Astrocyte of the spinal cord (primary cell): Measurements from ENCODE around the gene RECQL5.
A peak's percentile ranks its signal among the peaks of the same experiment; 100 is the strongest.
"Not testable (repeated sequence)": the region's sequence is repeated elsewhere in the genome, so short reads cannot be mapped to it uniquely, and the experiment has no call there.

Experiments used
- DNase-seq: peaks from one replicate; pipeline ENCODE4 v3.0.0; 2011; ENCODE audit warnings: low read depth, low spot score
- H3K4me3 ChIP-seq: 2 replicates; pipeline ENCODE4 v1.5.1; 2011; ENCODE audit warnings: low read depth, mild to moderate bottlenecking, low read length, moderate library complexity
- CTCF ChIP-seq: IDR thresholded peaks from 2 replicates; pipeline ENCODE4 v1.5.1; 2012; ENCODE audit warnings: low read depth, mild to moderate bottlenecking, low read length, inconsistent platforms
- in situ Hi-C: cut with HindIII; loops from 2 replicates; pipeline ENCODE4 v1.10.0; 2017; ENCODE audit warnings: low sequenced_read_pairs

RECQL5 gene

DNA sequence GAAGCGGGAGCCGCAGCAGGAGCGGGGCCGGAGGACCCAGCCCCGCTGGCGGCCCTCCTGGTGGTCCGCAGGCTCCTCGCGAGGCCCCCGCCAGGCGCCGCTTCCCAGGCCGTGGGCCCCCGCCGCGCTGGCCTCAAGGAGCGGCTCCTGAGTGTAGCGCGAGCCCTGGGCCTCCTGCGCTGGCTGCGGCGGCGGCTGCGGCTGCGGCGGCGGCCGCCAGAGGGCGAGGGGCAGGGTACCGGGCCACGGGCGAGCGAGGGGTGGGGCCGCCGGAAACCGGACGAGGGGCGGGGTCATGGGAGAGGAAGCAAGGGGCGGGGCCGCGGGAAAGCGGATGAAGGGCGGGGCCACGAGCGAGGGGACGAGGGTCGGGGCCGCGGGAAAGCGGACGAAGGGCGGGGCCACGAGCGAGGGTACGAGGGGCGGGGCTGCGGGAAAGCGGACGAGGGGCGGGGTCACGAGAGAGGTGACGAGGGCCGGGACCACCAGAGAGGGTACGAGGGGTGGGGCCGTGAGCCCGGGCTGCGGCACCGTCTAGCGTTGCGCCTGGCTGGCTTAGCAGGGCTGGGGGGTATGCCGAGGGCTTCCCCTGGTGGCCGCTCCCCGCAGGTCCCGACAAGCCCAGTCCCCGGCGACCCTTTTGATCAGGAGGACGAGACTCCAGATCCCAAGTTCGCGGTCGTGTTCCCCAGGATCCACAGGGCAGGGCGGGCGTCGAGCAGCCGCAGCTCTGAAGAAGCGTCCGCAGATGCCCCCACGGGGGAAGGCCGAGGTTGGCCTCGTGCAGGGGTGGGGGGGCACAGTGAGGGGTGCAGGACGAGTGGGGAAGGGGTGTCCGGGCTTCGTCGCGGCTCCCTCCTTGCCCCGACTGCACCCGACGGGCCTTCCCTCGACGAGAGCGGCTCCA lies 77.7 kb downstream of the RECQL5 start:
- in situ Hi-C loops: no loop called here
- DNase-seq: peak; percentile 71
- H3K4me3 ChIP-seq: peak overlapping the region; percentile 38
- TF ChIP-seq CTCF: peak; percentile 64

GRCh38 chr17:75588596-75589011 lies 78.3 kb downstream of the RECQL5 start:
- no peak for DNase-seq
- in situ Hi-C loops: no loop called here
- no peak for TF ChIP-seq CTCF

GRCh38 chr17:75587675-75588595 lies 79.0 kb downstream of the RECQL5 start, which contains the start of gene MYO15B:
TSS of gene MYO15B (plus strand) at chr17:75587800. CDS start at chr17:75588058, 258 bp downstream.
- TF ChIP-seq CTCF: no peak

More at GRCh38 chr17:75588596-75589011, 78.3 kb downstream of the RECQL5 start:
- peak overlapping the region; percentile 17 for H3K4me3 ChIP-seq

GRCh38 chr17:75584849-75585175 lies 82.1 kb downstream of the RECQL5 start:
- no peak for TF ChIP-seq CTCF
- DNase-seq: no peak
- H3K4me3 ChIP-seq: no peak overlapping the region
- in situ Hi-C loops: no loop called here

More at GRCh38 chr17:75587675-75588595, 79.0 kb downstream of the RECQL5 start, which contains the start of gene MYO15B:
- DNase-seq: peak; percentile 3
- peak within 1 kb of the TSS; percentile 17 for H3K4me3 ChIP-seq
- in situ Hi-C loops: no loop called here

- H3K4me3 ChIP-seq, DNase-seq, in situ Hi-C loops: not testable (repeated sequence)
Observed at GRCh38 chr17:75583197-75583596, 83.8 kb downstream of the RECQL5 start.

DNA sequence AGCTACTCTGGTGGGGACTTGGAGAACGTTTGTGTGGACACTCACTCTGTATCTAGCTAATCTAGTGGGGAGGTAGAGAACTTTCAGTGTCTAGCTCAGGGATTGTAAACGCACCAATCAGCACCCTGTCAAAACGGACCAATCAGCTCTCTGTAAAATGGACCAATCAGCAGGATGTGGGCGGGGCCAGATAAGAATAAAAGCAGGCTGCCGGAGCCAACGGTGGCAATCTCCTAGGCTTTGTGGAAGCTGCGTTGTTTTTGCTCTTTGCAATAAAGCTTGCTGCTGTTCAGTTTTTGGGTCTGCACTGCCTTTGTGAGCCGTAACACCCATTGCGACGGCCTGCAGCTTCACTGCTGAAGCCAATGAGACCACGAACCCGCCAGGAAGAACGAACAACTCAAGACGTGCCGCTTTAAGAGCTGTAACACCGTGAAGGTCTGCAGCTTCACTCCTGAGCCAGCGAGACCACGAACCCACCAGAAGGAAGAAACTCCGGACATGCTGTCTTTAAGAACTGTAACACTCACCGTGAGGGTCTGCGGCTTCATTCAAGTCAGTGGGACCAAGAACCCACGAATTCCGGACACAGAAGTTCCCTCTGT lies 85.7 kb downstream of the RECQL5 start:
- H3K4me3 ChIP-seq, DNase-seq, in situ Hi-C loops: not testable (repeated sequence)
